Thymus (tissue), 11 donors: ENCODE measurements around the gene ANGEL1. TPM values are rescaled to one million over a fixed set of nuclear protein-coding genes. Genes with fewer than 3 reads are reported as not detected.
A peak's percentile ranks its signal among the peaks of the same experiment; 100 is the strongest.

ENCODE experiments used
- DNase-seq, 9 donors: peaks; one replicate each; pipeline ENCODE4 v3.0.0-alpha.2; 2013; ENCODE audit warnings: low spot score in 9 of 9, low read depth in 6 of 9, missing footprints in 1 of 9
- H3K27ac ChIP-seq, 2 donors: one replicate each; pipeline ENCODE4 v1.5.1; 2013; ENCODE audit warnings: control low read depth in 1 of 2, low read depth in 1 of 2, low read length in 1 of 2, mild to moderate bottlenecking in 1 of 2, moderate library complexity in 1 of 2
- H3K27me3 ChIP-seq, 2 donors: one replicate each; pipeline ENCODE4 v1.5.1; 2013; ENCODE audit warnings: low read length in 1 of 2; ENCODE audit not compliant: control insufficient read depth in 2 of 2, insufficient read depth in 1 of 2
- H3K36me3 ChIP-seq, 2 donors: one replicate each; pipeline ENCODE4 v1.5.1; 2013; ENCODE audit warnings: low read length in 1 of 2, mild to moderate bottlenecking in 1 of 2, moderate library complexity in 1 of 2; ENCODE audit not compliant: control insufficient read depth in 2 of 2, insufficient read depth in 2 of 2
- H3K4me1 ChIP-seq, 2 donors: one replicate each; pipeline ENCODE4 v1.5.1; 2013; ENCODE audit warnings: low read length in 2 of 2; ENCODE audit not compliant: control insufficient read depth in 2 of 2, insufficient read depth in 2 of 2
- H3K4me3 ChIP-seq, 2 donors: one replicate each; pipeline ENCODE4 v1.5.1; 2013; ENCODE audit warnings: low read length in 2 of 2, control low read depth in 1 of 2, mild to moderate bottlenecking in 1 of 2
- H3K9me3 ChIP-seq, 2 donors: one replicate each; pipeline ENCODE4 v1.5.1; 2013; ENCODE audit warnings: low read length in 1 of 2, mild to moderate bottlenecking in 1 of 2; ENCODE audit not compliant: control insufficient read depth in 2 of 2, insufficient read depth in 1 of 2
- WGBS: extraction: QIAGEN DNeasy Blood & Tissue Kit; methylation state at CpG from one replicate; pipeline ENCODE4 v1.1.7; 2013; 5-methylcytosine and 5-hydroxymethylcytosine counted together
- polyA plus RNA-seq: library from polyadenylated mRNA; stranded (reverse); fragments of 200-250 nt; gene quantifications from one replicate; pipeline ENCODE4 v1.2.3, GENCODE V29; 2013
- total RNA-seq: library from RNA; stranded (reverse); fragments of 120-200 nt; gene quantifications from one replicate; pipeline ENCODE4 v1.2.4, GENCODE V29; 2013
- donor health status: healthy.

Gene ANGEL1
- total and polyA plus RNA-seq, 2 donors: 4.4 to 12.2 TPM

- H3K27me3 ChIP-seq: peaks cover 0 to 2% of the 10 kb centered on the region in 2 donors
- no peak for DNase-seq
- peaks cover 0 to 11% of the 10 kb centered on the region in 2 donors for H3K4me1 ChIP-seq
- H3K36me3 ChIP-seq: no peaks in the 10 kb centered on the region
- no peak overlapping the region for H3K4me3 ChIP-seq
- no peak overlapping the region for H3K27ac ChIP-seq
- H3K9me3 ChIP-seq: no peaks in the 10 kb centered on the region
- WGBS: 93% methylated on average over 10 of the region's 10 CpGs
These were observed 36.0 kb downstream of the ANGEL1 start for GRCh38 chr14:76776428-76777251.

GRCh38 chr14:76775695-76776427, 36.8 kb downstream of the ANGEL1 start:
- H3K27me3 ChIP-seq: peaks cover 0 to 2% of the 10 kb centered on the region in 2 donors
- DNase-seq: no peak
- no peaks in the 10 kb centered on the region for H3K9me3 ChIP-seq
- 97% methylated on average over 54 of the region's 54 CpGs for WGBS
- H3K4me1 ChIP-seq: peaks cover 0 to 11% of the 10 kb centered on the region in 2 donors
- H3K27ac ChIP-seq: no peak overlapping the region
- no peak overlapping the region for H3K4me3 ChIP-seq
- no peaks in the 10 kb centered on the region for H3K36me3 ChIP-seq

- H3K4me1 ChIP-seq: peaks cover 0 to 11% of the 10 kb centered on the region in 2 donors
- H3K27me3 ChIP-seq: peaks cover 0 to 2% of the 10 kb centered on the region in 2 donors
- no peak overlapping the region for H3K4me3 ChIP-seq
- no peak overlapping the region for H3K27ac ChIP-seq
- WGBS: 94% methylated on average over 22 of the region's 22 CpGs
- no peaks in the 10 kb centered on the region for H3K9me3 ChIP-seq
- H3K36me3 ChIP-seq: no peaks in the 10 kb centered on the region
- DNase-seq: no peak
These were observed 37.6 kb downstream of the ANGEL1 start for GRCh38 chr14:76774821-76775694.

GRCh38 chr14:76773956-76774820, 38.5 kb downstream of the ANGEL1 start:
- H3K4me3 ChIP-seq: no peak overlapping the region
- 96% methylated on average over 18 of the region's 18 CpGs for WGBS
- no peaks in the 10 kb centered on the region for H3K9me3 ChIP-seq
- no peak overlapping the region for H3K27ac ChIP-seq
- H3K27me3 ChIP-seq: peaks cover 0 to 2% of the 10 kb centered on the region in 2 donors
- H3K36me3 ChIP-seq: no peaks in the 10 kb centered on the region
- no peak for DNase-seq
- peaks cover 0 to 13% of the 10 kb centered on the region in 2 donors for H3K4me1 ChIP-seq

GRCh38 chr14:76773188-76773885, 39.3 kb downstream of the ANGEL1 start:
- no peaks in the 10 kb centered on the region for H3K9me3 ChIP-seq
- peaks cover 7 to 21% of the 10 kb centered on the region in 2 donors for H3K4me1 ChIP-seq
- no peak for DNase-seq
- no peak overlapping the region for H3K27ac ChIP-seq
- H3K27me3 ChIP-seq: peaks cover 0 to 2% of the 10 kb centered on the region in 2 donors
- no peaks in the 10 kb centered on the region for H3K36me3 ChIP-seq
- H3K4me3 ChIP-seq: no peak overlapping the region
- WGBS: 46% methylated on average over 8 of the region's 8 CpGs

- WGBS: 87% methylated on average over 13 of the region's 13 CpGs
- H3K4me3 ChIP-seq: no peak overlapping the region
These were observed 40.1 kb downstream of the ANGEL1 start for GRCh38 chr14:76772300-76773187.

GRCh38 chr14:76771437-76771980, 41.2 kb downstream of the ANGEL1 start:
- H3K27ac ChIP-seq: peak overlapping the region in 1 of 2 donors; percentile 17
- peaks cover 0 to 2% of the 10 kb centered on the region in 2 donors for H3K27me3 ChIP-seq
- no peak overlapping the region for H3K4me3 ChIP-seq
- DNase-seq: no peak
- WGBS: 95% methylated on average over 9 of the region's 9 CpGs
- peaks cover 8 to 29% of the 10 kb centered on the region in 2 donors for H3K4me1 ChIP-seq
- H3K9me3 ChIP-seq: no peaks in the 10 kb centered on the region
- H3K36me3 ChIP-seq: no peaks in the 10 kb centered on the region

More at GRCh38 chr14:76772300-76773187, 40.1 kb downstream of the ANGEL1 start:
- Histone ChIP-seq H3K36me3 (no peaks in the 10 kb centered on the region), H3K27ac (peak overlapping the region in 1 of 2 donors; percentile 53), H3K4me1 (peaks cover 8 to 29% of the 10 kb centered on the region in 2 donors), H3K9me3 (no peaks in the 10 kb centered on the region), H3K27me3 (peaks cover 0 to 2% of the 10 kb centered on the region in 2 donors)
- no peak for DNase-seq
